Heart left ventricle (tissue), 13 donors: ENCODE measurements around the gene ATXN7.

Experiments
- POLR2A ChIP-seq, 2 donors: fragments of 450-650 bp; IDR thresholded peaks; one replicate each; pipeline ENCODE4 v1.6.1; 2017; ENCODE audit warnings: antibody characterized with exemption in 2 of 2, mild to moderate bottlenecking in 2 of 2, moderate library complexity in 2 of 2
- TF ChIP-seq, protein P1 (sequence below), 12 donors: fragments of 200-600 bp; sonication (generic) in 4 of 12; IDR thresholded peaks; one replicate each; pipeline versions ENCODE4 v1.5.0 to v1.8.0; 2018 to 2022; ENCODE audit warnings: antibody characterized with exemption in 12 of 12, mild to moderate bottlenecking in 5 of 12
- donor health status: ischemic (EF 13 %, LVEDD 7.1; RV severe dilation, severe dysfunction).
- donor health status: DM: no; HTN: yes; CAD: no.
- donor health status: DM: no; HTN: no; CAD: no.
- donor health status: ischemic (EF 25% LVEDD 6.9; RV normal size, moderate dysfunction).
- donor health status: ischemic (EF 25% LVEDD 5.7; RV mildly dilated, moderate dysfunction).
- donor health status: ischemic (EF 35%, LVEDD 5.7; RV mildly dilated, moderate dysfunction).
- donor health status: nonischemic (EF 11% LVEDD 7.7; RV severe dilation, severe dysfunction).
- donor health status: DM: yes; HTN: yes; CAD: no.
- donor health status: PGD.
- donor health status: ischemic (EF 29% LVEDD 5.4; RV normal size, mild dysfunction).
- donor health status: nonischemic (EF 23%, LVEDD 6.1; RV moderate dilation, normal function).

DNA sequence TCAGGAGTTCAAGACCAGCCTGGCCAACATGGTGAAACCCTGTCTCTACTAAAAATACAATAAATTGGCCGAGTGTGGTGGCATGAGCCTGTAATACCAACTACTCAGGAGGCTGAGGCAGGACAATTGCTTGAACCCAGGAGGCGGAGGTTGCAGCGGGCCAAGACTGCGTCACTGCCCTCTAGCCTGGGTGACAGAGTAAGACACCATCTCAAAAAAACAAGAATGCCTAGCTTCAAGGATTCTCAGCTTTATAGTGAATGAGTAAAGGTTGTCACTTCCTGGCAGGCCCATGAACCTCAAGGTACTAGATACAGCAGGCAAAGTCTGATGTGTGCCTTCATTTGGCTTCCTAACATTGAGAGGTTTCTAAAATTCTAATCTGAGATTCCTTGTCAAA lies 14.5 kb upstream of the ATXN7 start:
- no peak for TF ChIP-seq POLR2A (IDR thresholded peaks at IDR 0.05)
- TF ChIP-seq, protein P1, sequence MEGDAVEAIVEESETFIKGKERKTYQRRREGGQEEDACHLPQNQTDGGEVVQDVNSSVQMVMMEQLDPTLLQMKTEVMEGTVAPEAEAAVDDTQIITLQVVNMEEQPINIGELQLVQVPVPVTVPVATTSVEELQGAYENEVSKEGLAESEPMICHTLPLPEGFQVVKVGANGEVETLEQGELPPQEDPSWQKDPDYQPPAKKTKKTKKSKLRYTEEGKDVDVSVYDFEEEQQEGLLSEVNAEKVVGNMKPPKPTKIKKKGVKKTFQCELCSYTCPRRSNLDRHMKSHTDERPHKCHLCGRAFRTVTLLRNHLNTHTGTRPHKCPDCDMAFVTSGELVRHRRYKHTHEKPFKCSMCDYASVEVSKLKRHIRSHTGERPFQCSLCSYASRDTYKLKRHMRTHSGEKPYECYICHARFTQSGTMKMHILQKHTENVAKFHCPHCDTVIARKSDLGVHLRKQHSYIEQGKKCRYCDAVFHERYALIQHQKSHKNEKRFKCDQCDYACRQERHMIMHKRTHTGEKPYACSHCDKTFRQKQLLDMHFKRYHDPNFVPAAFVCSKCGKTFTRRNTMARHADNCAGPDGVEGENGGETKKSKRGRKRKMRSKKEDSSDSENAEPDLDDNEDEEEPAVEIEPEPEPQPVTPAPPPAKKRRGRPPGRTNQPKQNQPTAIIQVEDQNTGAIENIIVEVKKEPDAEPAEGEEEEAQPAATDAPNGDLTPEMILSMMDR (IDR thresholded peaks at IDR 0.05): no peak
